Mammary epithelial cell (primary cell): ENCODE data around the gene RHEB.

Experiments
- CTCF ChIP-seq, 2 donors: IDR thresholded peaks in 1 of 2; conservative IDR thresholded peaks in 1 of 2; 2 replicates each; pipeline ENCODE4 v1.5.1; 2011 to 2012; ENCODE audit warnings: inconsistent platforms in 2 of 2, low read length in 2 of 2, mild to moderate bottlenecking in 2 of 2, control low read depth in 1 of 2, low read depth in 1 of 2; ENCODE audit not compliant: insufficient read depth in 1 of 2; ENCODE audit errors: extremely low read depth in 1 of 2
- EZH2 ChIP-seq: IDR thresholded peaks from 2 replicates; pipeline ENCODE4 v1.6.1; 2012; ENCODE audit warnings: low read length, inconsistent platforms, borderline replicate concordance

- TF ChIP-seq CTCF (conservative IDR thresholded peaks at IDR 0.05 in 1 of 2, IDR thresholded peaks at IDR 0.05 in 1 of 2; ENCODE audit: extremely low read depth in 1 of 2, insufficient read depth in 1 of 2, low read depth in 1 of 2, low read length in 2 of 2): no peak
- TF ChIP-seq EZH2: no peak
Measured at GRCh38 chr7:151439855-151440798, 79.6 kb downstream of the RHEB start, which contains the start of gene CRYGN.
